Ovary (tissue), 3 donors: ENCODE results near the gene PRR16.

ENCODE experiments used
- EP300 ChIP-seq: sonication (generic); formaldehyde crosslinking; IDR thresholded peaks from one replicate; pipeline ENCODE4 v1.6.1; 2017; ENCODE audit warnings: antibody characterized with exemption
- POLR2A ChIP-seq: fragments of 450-650 bp; IDR thresholded peaks from one replicate; pipeline ENCODE4 v1.6.1; 2017; ENCODE audit warnings: antibody characterized with exemption, mild to moderate bottlenecking, moderate library complexity
- TF ChIP-seq, protein P1 (sequence below), 3 donors: fragments of 450-650 bp in 2 of 3; fragments of 200-600 bp in 1 of 3; IDR thresholded peaks; one replicate each; pipeline versions ENCODE4 v1.5.1 to v1.8.0; 2016 to 2022; ENCODE audit warnings: antibody characterized with exemption in 3 of 3, mild to moderate bottlenecking in 1 of 3
- donor health status: DM: no; HTN: no; CAD: no.

DNA sequence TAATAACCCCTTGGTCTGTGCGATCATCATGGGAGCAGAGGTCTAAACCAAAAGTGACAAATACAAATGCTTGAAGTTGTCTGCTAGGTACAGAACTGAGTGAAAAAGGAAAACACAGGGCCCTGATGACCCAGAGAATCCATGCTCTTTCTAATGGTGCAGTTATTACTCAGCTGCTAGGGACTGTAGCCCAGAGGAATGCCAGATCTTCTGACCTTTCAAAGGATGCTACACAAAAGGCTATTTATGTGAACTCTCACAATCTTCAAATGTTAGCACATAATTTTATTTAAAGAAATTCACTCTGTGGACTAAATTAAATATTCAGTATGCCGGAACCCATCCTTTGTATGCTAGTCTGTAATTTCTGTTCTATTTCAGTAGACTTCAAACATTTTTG is 79.9 kb downstream of the PRR16 start:
- TF ChIP-seq, protein P1, sequence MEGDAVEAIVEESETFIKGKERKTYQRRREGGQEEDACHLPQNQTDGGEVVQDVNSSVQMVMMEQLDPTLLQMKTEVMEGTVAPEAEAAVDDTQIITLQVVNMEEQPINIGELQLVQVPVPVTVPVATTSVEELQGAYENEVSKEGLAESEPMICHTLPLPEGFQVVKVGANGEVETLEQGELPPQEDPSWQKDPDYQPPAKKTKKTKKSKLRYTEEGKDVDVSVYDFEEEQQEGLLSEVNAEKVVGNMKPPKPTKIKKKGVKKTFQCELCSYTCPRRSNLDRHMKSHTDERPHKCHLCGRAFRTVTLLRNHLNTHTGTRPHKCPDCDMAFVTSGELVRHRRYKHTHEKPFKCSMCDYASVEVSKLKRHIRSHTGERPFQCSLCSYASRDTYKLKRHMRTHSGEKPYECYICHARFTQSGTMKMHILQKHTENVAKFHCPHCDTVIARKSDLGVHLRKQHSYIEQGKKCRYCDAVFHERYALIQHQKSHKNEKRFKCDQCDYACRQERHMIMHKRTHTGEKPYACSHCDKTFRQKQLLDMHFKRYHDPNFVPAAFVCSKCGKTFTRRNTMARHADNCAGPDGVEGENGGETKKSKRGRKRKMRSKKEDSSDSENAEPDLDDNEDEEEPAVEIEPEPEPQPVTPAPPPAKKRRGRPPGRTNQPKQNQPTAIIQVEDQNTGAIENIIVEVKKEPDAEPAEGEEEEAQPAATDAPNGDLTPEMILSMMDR (IDR thresholded peaks at IDR 0.05) = no peak
- TF ChIP-seq POLR2A (no peak), EP300 (no peak)
